ENCODE results near the gene PHF20. TPM values are rescaled to one million over a fixed set of nuclear protein-coding genes. Genes with fewer than 3 reads are reported as not detected.

PHF20 gene
- total and polyA plus RNA-seq, 2 of the 8 experiments (the other 6 are each of a cell fraction or from before 2014, with no cell fraction given): 25.6 to 70.1 TPM

DNA sequence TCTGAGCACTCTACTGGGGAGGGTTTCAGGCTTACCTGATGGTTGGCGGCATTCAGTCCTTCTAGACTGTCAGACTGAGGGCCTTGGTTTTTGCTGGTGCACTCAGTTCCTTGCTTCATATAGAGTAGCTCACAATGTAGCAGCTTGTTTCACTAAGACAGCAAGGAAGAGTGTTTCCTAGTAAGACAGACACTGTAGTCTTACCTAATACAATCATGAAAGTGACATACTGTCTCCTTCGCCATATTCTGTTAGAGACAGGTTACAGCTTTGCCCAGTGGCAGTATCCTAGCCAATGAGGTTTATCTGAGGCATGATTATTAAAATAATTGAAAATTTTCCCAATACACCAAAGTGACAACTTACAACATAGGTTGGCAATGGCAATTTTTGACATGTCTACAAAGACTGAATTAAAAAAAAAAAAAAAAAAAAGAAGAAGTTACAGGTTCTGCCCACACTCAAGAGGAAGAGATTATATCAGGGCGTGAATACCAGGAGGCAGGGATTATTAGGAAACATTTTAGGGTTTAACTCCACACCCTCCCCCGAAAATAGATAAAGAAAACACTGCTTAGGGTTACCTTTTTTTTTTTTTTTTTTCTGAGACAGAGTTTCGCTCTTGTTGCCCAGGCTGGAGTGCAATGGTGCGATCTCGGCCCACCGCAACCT lies 115.7 kb downstream of the PHF20 start:
- no peaks in the 10 kb centered on the region for H3K9me3 ChIP-seq (ENCODE audit: insufficient read depth in 2 of 2, low read depth in 1 of 2, low read length in 1 of 2)
- H3K36me3 ChIP-seq (ENCODE audit: control insufficient read depth in 2 of 4, insufficient read depth in 4 of 4, low read length in 3 of 4): no peaks in the 10 kb centered on the region
- no peak for DNase-seq (ENCODE audit: low read depth in 1 of 2, low spot score in 2 of 2)
- 0 out of 2 replicates have a peak, but pooled peaks cover 3% of the 10 kb centered on the region for H3K23me2 ChIP-seq (ENCODE audit: low read depth, low read length)
- POLR2A ChIA-PET (ENCODE audit: partially characterized antibody): interaction anchor here (12.5 kb wide), 1 partner anchor 149 kb away, joined by 139 read pairs; the partner anchor contains the start of gene RBM39
- 0 out of 2 replicates have a peak, but pooled peaks cover 3% of the 10 kb centered on the region for H3K79me1 ChIP-seq (ENCODE audit: low read depth, low read length)
- H3K4ac ChIP-seq (replicated peaks; ENCODE audit: insufficient read length, low read depth, low read length): no peak overlapping the region
- no peak overlapping the region for H2AFZ ChIP-seq (ENCODE audit: low read length)
- no peak overlapping the region for H3K18ac ChIP-seq (ENCODE audit: extremely low read depth, low read length)
- no peak overlapping the region for H3K23ac ChIP-seq (ENCODE audit: insufficient read length)
- no peak for FAIRE-seq
- H4K8ac ChIP-seq (ENCODE audit: extremely low read depth, insufficient read depth, low read length): no peak overlapping the region
- CTCF ChIA-PET (ENCODE audit: partially characterized antibody): no interaction called here
- 0 out of 4 replicates have a peak, but pooled peaks cover 0 to 3% of the 10 kb centered on the region in 2 experiments for H3K79me2 ChIP-seq (ENCODE audit: control insufficient read depth in 1 of 2, insufficient read depth in 2 of 2, low read length in 2 of 2)
- H3K4me3 ChIP-seq (ENCODE audit: extremely low read depth in 1 of 4, insufficient read depth in 2 of 4, low read depth in 3 of 4, low read length in 4 of 4): no peak overlapping the region
- H2BK5ac ChIP-seq (ENCODE audit: low read depth, low read length): no peak overlapping the region
- peaks cover 2% of the 10 kb centered on the region in 2 experiments for H4K20me1 ChIP-seq (replicated peaks in 1 of 2; ENCODE audit: control insufficient read depth in 1 of 2, insufficient read depth in 2 of 2, low read length in 2 of 2)
- H3K14ac ChIP-seq (ENCODE audit: insufficient read length): no peak overlapping the region
- H4K91ac ChIP-seq (replicated peaks; ENCODE audit: insufficient read length, low read length): no peak overlapping the region
- no peak overlapping the region for H3K27ac ChIP-seq (ENCODE audit: low read depth, low read length)
- H4K5ac ChIP-seq (ENCODE audit: insufficient read length, low read depth, low read length): no peak overlapping the region
- TF ChIP-seq CTBP2 (IDR thresholded peaks at IDR 0.05; ENCODE audit: borderline replicate concordance, insufficient read depth, insufficient read length, low read length) (no peak), GABPA (IDR thresholded peaks at IDR 0.05; ENCODE audit: borderline replicate concordance, insufficient read depth, low read length) (no peak), POLR2AphosphoS5 (IDR thresholded peaks at IDR 0.05; ENCODE audit: low read depth, low read length) (no peak), SIN3A (conservative IDR thresholded peaks at IDR 0.05 in 1 of 2, IDR thresholded peaks at IDR 0.05 in 1 of 2; ENCODE audit: low read depth in 1 of 2, low read length in 2 of 2) (no peak)
- no peak overlapping the region for H2BK120ac ChIP-seq (replicated peaks; ENCODE audit: low read depth, low read length)
- peaks cover 0 to 3% (median 0%) of the 10 kb centered on the region in 4 experiments; a peak in 1 of 7 replicates for H3K4me1 ChIP-seq (replicated peaks in 1 of 4; ENCODE audit: control insufficient read depth in 3 of 4, insufficient read depth in 4 of 4, low read length in 3 of 4)
- WGBS, 2 experiments (ENCODE audit: extremely low coverage in 1 of 2, insufficient coverage in 1 of 2, insufficient read length in 1 of 2, insufficient replicate concordance in 2 of 2, low coverage in 1 of 2, low lambda C conversion rate in 2 of 2, missing lambda C conversion rate in 1 of 2): 95% methylated on average over 6 of the region's 8 CpGs; no CpG with 5 or more reads in 1 of the 2 experiments
- H3K4me2 ChIP-seq (ENCODE audit: insufficient read depth in 1 of 2, low read depth in 2 of 2, low read length in 2 of 2): no peak overlapping the region
- no peak overlapping the region for H3K56ac ChIP-seq (replicated peaks; ENCODE audit: insufficient read length, low read depth, low read length)
- H2BK12ac ChIP-seq (ENCODE audit: low read depth, low read length): no peak overlapping the region
- no peak overlapping the region for H2BK20ac ChIP-seq (ENCODE audit: low read length)
- no peak overlapping the region for H2AK5ac ChIP-seq (ENCODE audit: low read depth, low read length)
- H3K9ac ChIP-seq (replicated peaks in 1 of 4; ENCODE audit: extremely low read depth in 1 of 4, low read depth in 3 of 4, low read length in 3 of 4): no peak overlapping the region
- H2BK15ac ChIP-seq (ENCODE audit: low read length): no peak overlapping the region
- H3K27me3 ChIP-seq (replicated peaks in 1 of 4; ENCODE audit: control insufficient read depth in 3 of 4, extremely low read depth in 1 of 4, insufficient read depth in 3 of 4, low read length in 3 of 4): no peaks in the 10 kb centered on the region
